Measurements from ENCODE around the gene RNASE12. TPM values are rescaled to one million over a fixed set of nuclear protein-coding genes. Genes with fewer than 3 reads are reported as not detected.
A peak's percentile ranks its signal among the peaks of the same experiment; 100 is the strongest.
"Not testable (repeated sequence)": the region's sequence is repeated elsewhere in the genome, so short reads cannot be mapped to it uniquely, and the experiment has no call there.

Gene RNASE12
- total RNA-seq, 1 donor from 2014 or later: not detected

DNA sequence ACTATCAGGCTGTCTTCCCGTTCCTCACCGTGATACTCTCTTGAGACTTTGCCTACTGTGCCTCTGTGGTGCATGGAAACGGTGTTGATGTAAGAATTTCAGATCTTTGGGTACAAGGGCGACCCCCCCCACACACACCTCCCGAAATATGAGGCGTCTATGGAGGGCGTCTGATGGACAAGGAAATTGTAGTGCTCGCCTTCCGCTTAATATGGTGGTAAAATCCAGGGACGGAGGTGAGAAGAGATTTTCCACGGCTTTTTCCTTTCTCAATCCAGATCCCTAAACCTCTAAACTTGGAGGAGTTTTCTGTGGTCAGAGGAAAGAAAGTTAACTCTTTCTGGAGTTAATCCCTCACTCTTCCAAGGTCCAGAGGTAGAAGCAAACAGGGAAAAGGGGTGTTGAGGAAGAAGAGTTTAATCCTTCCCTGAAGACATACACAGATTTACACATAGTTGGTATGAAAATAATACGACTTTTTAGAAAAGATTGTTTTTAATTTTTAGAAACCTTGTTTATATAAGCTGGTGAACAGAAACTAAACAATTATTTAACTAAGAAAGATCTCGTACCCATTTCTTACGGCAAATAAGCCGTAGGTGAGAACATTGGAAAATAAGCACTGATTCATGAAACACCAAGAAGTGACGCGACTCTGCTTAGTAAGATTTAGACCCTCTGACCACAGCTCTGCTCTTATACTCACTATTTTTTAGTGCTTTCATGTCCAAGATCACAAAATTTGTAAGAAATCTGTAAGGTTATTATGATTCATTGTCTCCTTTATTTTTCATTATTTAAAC is 23.1 kb upstream of the RNASE12 start:
- DNase-seq (ENCODE audit: low spot score) (no peak), ATAC-seq (no peak)

DNA sequence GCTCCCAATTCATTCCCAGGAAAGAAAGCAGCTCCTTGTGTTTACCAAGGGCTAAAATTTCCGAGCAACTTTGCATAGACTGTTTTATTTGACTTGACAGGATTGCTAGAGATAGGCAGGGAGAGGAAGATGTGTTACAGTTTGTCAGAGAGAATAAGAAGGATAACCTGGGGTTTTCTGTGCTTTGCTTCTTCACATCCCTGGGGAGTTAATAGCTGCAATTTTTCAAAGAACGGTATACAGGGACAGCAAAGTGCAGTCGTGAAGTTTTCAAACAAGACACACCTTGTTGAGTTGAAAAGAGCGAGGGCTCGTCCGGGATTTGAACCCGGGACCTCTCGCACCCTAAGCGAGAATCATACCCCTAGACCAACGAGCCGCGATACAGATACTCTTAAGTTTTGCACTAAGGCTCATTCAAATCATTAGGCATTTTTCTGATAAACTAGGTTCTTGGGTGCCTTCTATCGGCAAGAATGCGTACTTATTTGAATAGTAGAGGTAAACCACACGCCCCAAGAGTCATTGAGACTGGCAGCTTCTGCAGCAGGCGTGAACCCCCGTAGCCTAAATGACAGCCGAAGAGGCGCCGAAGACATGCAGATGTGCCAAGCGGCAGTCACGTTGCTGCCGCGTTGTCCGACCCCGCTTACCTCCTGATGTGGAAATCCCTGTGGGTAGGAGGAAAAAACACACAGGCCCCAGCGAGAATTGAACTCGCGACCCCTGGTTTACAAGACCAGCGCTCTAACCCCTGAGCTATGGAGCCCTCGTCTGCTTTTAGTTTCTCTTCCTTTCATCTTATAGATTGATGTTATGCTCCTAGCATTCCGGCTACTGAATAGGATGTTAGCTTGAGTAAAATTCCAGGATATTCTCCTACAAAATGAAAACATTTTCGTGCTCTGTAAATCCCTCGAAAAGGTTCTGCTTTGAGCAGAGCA is 22.2 kb upstream of the RNASE12 start:
- ATAC-seq (peak; percentile 75), DNase-seq (ENCODE audit: low spot score) (peak; percentile 83)

DNA sequence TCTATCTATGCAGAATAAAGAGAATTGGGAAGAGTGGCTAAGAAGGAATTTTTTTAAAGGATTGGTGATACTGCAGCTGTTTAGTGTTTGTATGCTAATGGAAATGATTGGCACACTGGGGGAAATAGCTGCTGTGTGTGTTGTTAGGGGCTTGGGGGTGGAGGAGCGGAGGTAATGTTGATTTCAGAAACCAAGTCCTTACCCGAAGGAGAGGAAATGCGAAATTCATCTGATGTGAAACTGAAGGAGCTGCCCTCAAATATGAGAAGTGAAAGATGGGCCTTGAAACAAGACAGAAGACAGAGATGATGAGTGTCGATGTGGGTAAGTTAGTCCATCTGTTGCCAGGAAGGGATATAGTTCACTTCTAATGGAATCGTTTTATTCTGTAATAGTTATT is 21.2 kb upstream of the RNASE12 start:
- no peak for DNase-seq (ENCODE audit: low spot score)

DNA sequence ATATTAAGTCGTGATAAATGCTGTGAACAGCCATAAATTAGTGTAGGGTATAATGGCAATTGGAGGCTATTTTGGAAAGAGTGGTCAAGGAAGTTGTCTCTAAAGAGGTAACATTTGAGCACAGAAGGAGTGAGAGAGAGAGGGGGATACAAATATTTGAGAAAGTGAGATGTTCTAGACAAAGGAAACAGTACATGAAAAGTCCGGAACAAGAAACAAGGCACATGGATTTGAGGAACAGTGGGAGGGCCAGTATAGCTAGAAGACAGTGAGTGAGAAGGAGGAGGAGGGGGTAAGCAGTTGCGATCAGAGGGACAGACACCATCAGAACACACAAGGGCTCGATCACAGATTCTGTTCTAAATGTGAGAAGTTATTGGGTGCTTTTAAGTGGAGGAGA is 20.1 kb upstream of the RNASE12 start:
- DNase-seq (ENCODE audit: low spot score) (no peak), ATAC-seq (no peak)

More for the DNA sequence above, 21.2 kb upstream of the RNASE12 start:
- no peak for ATAC-seq

GRCh38 chr14:20610002-20610765 is 19.0 kb upstream of the RNASE12 start:
- ATAC-seq: peak; percentile 57
- peak; percentile 88 for DNase-seq (ENCODE audit: low spot score)

DNA sequence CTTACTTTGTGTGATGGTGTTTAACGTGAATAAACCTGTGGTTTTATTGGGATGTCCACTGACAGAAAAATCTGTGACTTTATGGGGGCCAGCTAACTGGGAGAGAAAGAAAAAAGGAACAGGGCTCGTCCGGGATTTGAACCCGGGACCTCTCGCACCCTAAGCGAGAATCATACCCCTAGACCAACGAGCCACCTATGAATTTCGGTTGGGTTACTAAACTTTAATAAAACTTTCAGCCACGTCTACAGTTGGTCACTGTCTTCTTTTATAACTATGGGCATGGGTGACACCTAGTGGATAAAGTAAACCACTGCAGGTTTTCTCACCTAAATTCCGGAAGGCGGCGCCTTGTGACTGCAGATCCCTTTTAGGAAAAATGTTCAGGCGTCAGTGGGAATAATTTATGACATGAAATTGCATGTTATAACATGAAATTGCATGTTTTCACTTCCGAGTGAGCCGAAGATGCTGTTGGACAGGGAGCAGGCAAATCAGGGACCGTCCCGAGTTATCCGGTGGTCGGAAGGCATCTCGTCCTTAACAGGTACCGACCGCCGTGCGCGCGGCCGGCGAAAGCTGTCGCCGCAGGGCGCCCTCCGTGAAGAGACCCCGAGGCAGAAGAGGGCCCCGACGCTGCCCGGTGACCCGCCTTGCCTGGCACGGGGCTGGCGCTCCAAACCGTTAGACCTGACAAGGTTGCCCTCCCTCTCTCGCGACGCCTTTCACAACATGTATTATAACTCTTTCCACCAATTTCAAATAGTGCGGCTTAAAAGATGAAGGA is 18.2 kb upstream of the RNASE12 start:
- ATAC-seq: peak; percentile 68
- DNase-seq (ENCODE audit: low spot score): peak; percentile 73

- DNase-seq (ENCODE audit: low spot score): no peak
- no peak for ATAC-seq
Measured at GRCh38 chr14:20608383-20609110, 17.4 kb upstream of the RNASE12 start.

- no peak for ATAC-seq
- DNase-seq (ENCODE audit: low spot score): no peak
Measured at GRCh38 chr14:20607617-20608016, 16.4 kb upstream of the RNASE12 start.

DNA sequence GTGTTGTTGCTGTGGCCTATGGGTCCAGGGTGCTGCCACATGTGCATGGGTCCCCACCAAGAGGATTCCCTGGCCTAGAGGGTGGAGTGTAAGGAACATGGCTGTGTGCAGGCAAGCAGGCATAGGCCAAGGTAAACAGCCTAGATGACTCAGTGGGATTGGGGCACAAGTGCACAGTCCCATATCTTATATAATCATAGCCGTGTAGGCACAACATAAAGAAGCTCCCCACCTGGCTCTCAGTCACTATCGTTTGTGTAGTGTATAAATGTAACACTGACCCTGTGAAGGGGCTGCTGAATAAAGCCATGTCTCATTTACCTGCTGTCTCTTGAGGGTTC is 15.7 kb upstream of the RNASE12 start:
- ATAC-seq (no peak), DNase-seq (ENCODE audit: low spot score) (no peak)

DNA sequence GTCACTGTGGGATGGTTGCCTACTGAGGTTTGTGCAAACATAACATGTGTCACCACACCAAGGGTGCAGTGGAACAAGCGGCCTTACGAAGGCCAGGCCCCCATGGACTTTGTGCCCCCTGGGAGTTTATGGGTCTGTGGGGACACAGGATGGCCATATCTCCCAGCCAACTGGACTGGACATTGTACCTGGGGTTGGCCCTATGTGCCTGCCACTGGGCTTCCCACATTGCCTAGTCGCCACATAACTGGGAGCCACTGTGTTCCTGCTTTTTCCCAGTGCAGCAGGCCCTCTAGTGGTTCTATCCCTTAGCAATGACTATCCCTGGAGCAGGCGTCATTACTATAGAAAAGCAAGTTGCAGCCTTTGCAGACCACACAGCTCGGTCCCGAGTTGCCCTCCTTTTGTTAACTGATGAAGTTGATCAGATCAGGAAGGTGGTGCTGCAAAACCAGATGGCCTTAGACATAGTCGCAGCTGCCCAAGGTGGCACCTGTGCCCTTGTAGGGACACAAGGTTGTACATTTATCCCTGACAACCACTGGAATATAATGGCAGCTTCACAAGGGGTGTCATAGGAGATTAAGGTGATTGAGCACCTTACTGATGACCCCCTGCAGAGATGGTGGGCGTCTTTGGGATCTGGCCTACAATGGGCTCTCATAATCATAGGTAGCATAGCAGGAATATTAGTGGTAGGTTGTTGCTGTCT is 15.2 kb upstream of the RNASE12 start:
- DNase-seq (ENCODE audit: low spot score) (peak; percentile 95), ATAC-seq (peak; percentile 84)

- DNase-seq (ENCODE audit: low spot score) (no peak), ATAC-seq (no peak)
Measured at GRCh38 chr14:20603813-20604690, 12.9 kb upstream of the RNASE12 start.

GRCh38 chr14:20602583-20602982 is 11.4 kb upstream of the RNASE12 start:
- ATAC-seq (peak; percentile 56), DNase-seq (ENCODE audit: low spot score) (peak; percentile 82)

GRCh38 chr14:20601522-20601921 is 10.3 kb upstream of the RNASE12 start:
- ATAC-seq (no peak), DNase-seq (ENCODE audit: low spot score) (no peak)

GRCh38 chr14:20597108-20597507 is 5.9 kb upstream of the RNASE12 start:
- ATAC-seq (no peak), DNase-seq (ENCODE audit: low spot score) (no peak)

DNA sequence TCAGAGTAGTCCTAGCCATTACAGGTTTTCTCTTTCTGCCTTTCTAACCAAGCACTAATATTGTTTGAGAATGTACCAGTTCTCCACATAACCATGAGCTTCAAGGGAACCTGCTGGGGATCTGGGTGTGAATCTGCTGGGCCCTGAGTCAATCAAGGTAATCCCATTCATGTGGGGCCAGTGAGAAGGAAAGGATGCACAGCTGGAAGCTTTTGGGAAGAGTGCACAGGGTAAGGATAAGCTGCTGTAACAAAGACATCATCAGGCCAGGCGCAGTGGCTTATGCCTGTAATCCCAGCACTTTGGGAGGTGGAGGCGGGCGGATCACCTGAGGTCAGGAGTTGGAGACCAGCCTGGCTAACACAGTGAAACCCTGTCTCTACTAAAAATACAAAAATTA is 4.5 kb upstream of the RNASE12 start:
- not testable (repeated sequence) for ATAC-seq; DNase-seq (ENCODE audit: low spot score)

GRCh38 chr14:20592574-20592973 is 1.4 kb upstream of the RNASE12 start:
- DNase-seq (ENCODE audit: low spot score): no peak
- ATAC-seq: no peak

- no peak for DNase-seq (ENCODE audit: low spot score)
- ATAC-seq: no peak
Measured at GRCh38 chr14:20587489-20588154, 3.6 kb downstream of the RNASE12 start, which contains the start of gene RNASE11. RNASE11 (minus strand) TSS chr14:20588001.

Measured in left lobe of liver (tissue), 2 donors.